ENCODE results near the gene SLC10A7.

DNA sequence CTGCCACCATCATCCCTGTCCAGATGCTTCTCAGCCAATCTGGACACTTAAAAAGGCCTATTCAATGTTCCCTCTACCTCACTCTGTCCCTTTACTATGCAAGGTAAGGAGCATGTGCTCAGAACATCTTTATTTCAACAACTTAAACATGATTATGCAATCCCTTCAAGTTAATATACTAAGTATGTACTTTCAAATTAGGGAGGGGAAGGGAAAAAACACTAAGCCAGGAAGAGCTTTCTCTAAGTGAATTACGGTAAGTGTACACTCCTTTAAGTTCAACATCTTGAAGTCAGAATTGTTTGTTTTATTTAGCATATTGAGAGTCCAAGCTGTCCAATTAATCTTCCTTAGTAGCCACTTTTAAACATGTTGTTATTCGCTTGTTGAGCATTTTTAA, 14.1 kb downstream of the SLC10A7 start:
- TF ChIP-seq, protein P1, sequence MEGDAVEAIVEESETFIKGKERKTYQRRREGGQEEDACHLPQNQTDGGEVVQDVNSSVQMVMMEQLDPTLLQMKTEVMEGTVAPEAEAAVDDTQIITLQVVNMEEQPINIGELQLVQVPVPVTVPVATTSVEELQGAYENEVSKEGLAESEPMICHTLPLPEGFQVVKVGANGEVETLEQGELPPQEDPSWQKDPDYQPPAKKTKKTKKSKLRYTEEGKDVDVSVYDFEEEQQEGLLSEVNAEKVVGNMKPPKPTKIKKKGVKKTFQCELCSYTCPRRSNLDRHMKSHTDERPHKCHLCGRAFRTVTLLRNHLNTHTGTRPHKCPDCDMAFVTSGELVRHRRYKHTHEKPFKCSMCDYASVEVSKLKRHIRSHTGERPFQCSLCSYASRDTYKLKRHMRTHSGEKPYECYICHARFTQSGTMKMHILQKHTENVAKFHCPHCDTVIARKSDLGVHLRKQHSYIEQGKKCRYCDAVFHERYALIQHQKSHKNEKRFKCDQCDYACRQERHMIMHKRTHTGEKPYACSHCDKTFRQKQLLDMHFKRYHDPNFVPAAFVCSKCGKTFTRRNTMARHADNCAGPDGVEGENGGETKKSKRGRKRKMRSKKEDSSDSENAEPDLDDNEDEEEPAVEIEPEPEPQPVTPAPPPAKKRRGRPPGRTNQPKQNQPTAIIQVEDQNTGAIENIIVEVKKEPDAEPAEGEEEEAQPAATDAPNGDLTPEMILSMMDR (IDR thresholded peaks at IDR 0.05 in 8 of 11, conservative IDR thresholded peaks at IDR 0.05 in 3 of 11): no peak
- no peak for TF ChIP-seq POLR2AphosphoS5 (IDR thresholded peaks at IDR 0.05)
